A673 (cell line): Measurements from ENCODE around the gene MPPED2. TPM values are rescaled to one million over a fixed set of nuclear protein-coding genes. Genes with fewer than 3 reads are reported as not detected.

ENCODE experiments used
- BruUV-seq: library from RNA; stranded (reverse); fragments of 400-500 nt; replicated peaks from 2 replicates; lab custom pipeline; 2021; lab: Mats Ljungman, UMichigan
- CTCF ChIA-PET: fragments of 300-600 bp; sonication (Branson Sonifier 250); formaldehyde crosslinking; loops from one replicate; lab custom pipeline; 2022; ENCODE audit warnings: antibody characterized with exemption; lab: Charles Lee
- POLR2A ChIA-PET: fragments of 300-600 bp; sonication (Branson Sonifier 250); formaldehyde crosslinking; loops from one replicate; lab custom pipeline; 2022; ENCODE audit warnings: antibody characterized with exemption; ENCODE audit not compliant: low non-redundant PET; lab: Charles Lee
- DNase-seq: peaks from one replicate; pipeline ENCODE4 v3.0.0-alpha.2; 2015; ENCODE audit warnings: low spot score
- H3K27ac ChIP-seq: fragments of 200-600 bp; sonication (generic); 2 replicates; pipeline ENCODE4 v1.5.1; 2016; ENCODE audit warnings: mixed run types, low read depth, mild to moderate bottlenecking, mixed read lengths, antibody characterized with exemption, low read length; ENCODE audit not compliant: poor library complexity, severe bottlenecking
- H3K27me3 ChIP-seq: fragments of 200-600 bp; sonication (generic); replicated peaks from 2 replicates; pipeline ENCODE4 v1.6.1; 2017; ENCODE audit warnings: mixed run types, low read depth, mild to moderate bottlenecking, mixed read lengths, antibody characterized with exemption, low read length; ENCODE audit not compliant: insufficient read depth, poor library complexity
- H3K36me3 ChIP-seq: fragments of 200-600 bp; sonication (generic); 2 replicates; pipeline ENCODE4 v1.6.1; 2016; ENCODE audit warnings: mixed run types, mild to moderate bottlenecking, mixed read lengths, antibody characterized with exemption, low read length; ENCODE audit not compliant: insufficient read depth, poor library complexity, severe bottlenecking
- H3K4me1 ChIP-seq: fragments of 200-600 bp; sonication (generic); 2 replicates; pipeline ENCODE4 v1.6.1; 2017; ENCODE audit warnings: mixed run types, mild to moderate bottlenecking, mixed read lengths, antibody characterized with exemption, low read length; ENCODE audit not compliant: insufficient read depth, poor library complexity, severe bottlenecking
- H3K4me3 ChIP-seq: fragments of 200-600 bp; sonication (generic); 2 replicates; pipeline ENCODE4 v1.5.1; 2016; ENCODE audit warnings: low read depth, mixed run types, mild to moderate bottlenecking, mixed read lengths, low read length; ENCODE audit not compliant: poor library complexity, severe bottlenecking
- H3K9me3 ChIP-seq: fragments of 200-600 bp; sonication (generic); 2 replicates; pipeline ENCODE4 v1.6.1; 2016; ENCODE audit warnings: mixed run types, low read depth, mild to moderate bottlenecking, mixed read lengths, antibody characterized with exemption, low read length; ENCODE audit not compliant: poor library complexity, severe bottlenecking
- CTCF ChIP-seq: fragments of 300-800, 200-600 bp; sonication (generic); conservative IDR thresholded peaks from 2 replicates; pipeline ENCODE4 v1.5.1; 2017; ENCODE audit warnings: low read depth, mild to moderate bottlenecking, antibody characterized with exemption, low read length, moderate library complexity, mixed read lengths
- EZH2 ChIP-seq: fragments of 200-600 bp; sonication (generic); IDR thresholded peaks from 2 replicates; pipeline ENCODE4 v1.6.1; 2017; ENCODE audit warnings: borderline replicate concordance, low read depth, mild to moderate bottlenecking, mixed read lengths, antibody characterized with exemption, low read length; ENCODE audit not compliant: poor library complexity, severe bottlenecking
- intact Hi-C: fragments of 100-400 bp; cut with micrococcal nuclease; formaldehyde crosslinking; loops from one replicate; pipeline ENCODE4 v1.10.0; 2022; ENCODE audit not compliant: unreplicated experiment
- total RNA-seq: library from RNA; stranded (reverse); gene quantifications from 2 replicates; pipeline ENCODE4 v1.2.3, GENCODE V29; 2021

Gene MPPED2
- total RNA-seq, 1 experiment from 2014 or later, result 2.0 TPM

DNA sequence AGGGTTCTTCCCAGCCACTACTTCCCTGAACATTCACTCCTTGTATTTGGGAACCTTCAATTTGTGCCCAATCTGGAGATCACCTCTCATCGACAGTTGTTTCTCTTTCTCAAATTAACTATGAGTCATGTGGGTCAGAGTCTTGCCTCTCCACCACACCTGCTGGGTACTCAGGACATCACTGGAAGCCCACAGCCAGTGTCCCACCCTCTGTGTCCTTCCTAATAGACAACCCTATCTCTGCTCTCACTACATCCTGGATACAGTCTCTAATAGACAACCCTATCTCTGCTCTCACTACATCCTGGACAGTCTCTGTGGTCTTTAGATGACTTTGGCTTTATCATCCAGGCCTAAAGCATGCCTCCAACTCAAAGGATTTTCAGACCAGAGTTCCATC, 193.1 kb downstream of the MPPED2 start:
- no peak for DNase-seq
- intact Hi-C loops, result no loop called here
- no peaks in the 10 kb centered on the region for H3K9me3 ChIP-seq
- no peak overlapping the region for H3K4me3 ChIP-seq
- H3K36me3 ChIP-seq, result no peaks in the 10 kb centered on the region
- CTCF ChIA-PET, result no interaction called here
- no peaks in the 10 kb centered on the region for H3K27me3 ChIP-seq
- BruUV-seq, result no TSS peak
- no peaks in the 10 kb centered on the region for H3K4me1 ChIP-seq
- POLR2A ChIA-PET, result no interaction called here
- TF ChIP-seq EZH2 (no peak), CTCF (no peak)
- no peak overlapping the region for H3K27ac ChIP-seq

GRCh38 chr11:30392221-30392784, 193.8 kb downstream of the MPPED2 start:
- DNase-seq, result peak; percentile 48
- no TSS peak for BruUV-seq
- Histone ChIP-seq H3K27me3 (no peaks in the 10 kb centered on the region), H3K4me3 (no peak overlapping the region), H3K36me3 (no peaks in the 10 kb centered on the region), H3K4me1 (no peaks in the 10 kb centered on the region), H3K27ac (no peak overlapping the region), H3K9me3 (no peaks in the 10 kb centered on the region)
- POLR2A ChIA-PET, result no interaction called here
- CTCF ChIA-PET, result no interaction called here
- intact Hi-C loops, result no loop called here
- TF ChIP-seq CTCF, result no peak
- no peak for TF ChIP-seq EZH2

DNA sequence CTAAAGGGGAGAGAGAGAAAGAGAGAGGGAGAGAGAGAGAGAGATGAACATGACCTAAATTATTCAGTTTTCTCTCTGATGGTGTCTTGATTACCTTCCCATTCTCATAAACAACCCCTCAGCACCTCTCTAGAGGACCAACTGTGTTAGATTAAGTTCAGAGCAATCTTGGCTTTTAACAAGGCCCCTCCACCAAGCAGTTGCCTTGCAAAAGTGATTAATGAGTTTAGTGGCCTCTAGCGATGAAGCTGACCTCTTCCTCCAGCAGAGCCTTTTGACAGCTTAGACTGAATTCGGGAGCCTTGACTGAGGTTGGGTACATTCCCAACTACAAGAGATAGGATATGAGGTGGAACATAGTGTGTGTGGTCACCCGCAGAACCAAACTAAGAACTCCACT, 197.2 kb downstream of the MPPED2 start:
- BruUV-seq, result no TSS peak
- DNase-seq, result no peak
- Histone ChIP-seq H3K36me3 (no peaks in the 10 kb centered on the region), H3K9me3 (no peaks in the 10 kb centered on the region), H3K27me3 (no peaks in the 10 kb centered on the region), H3K4me1 (no peaks in the 10 kb centered on the region), H3K4me3 (no peak overlapping the region), H3K27ac (no peak overlapping the region)
- TF ChIP-seq EZH2, result no peak
- no peak for TF ChIP-seq CTCF
- intact Hi-C loops, result no loop called here
- ChIA-PET POLR2A (interaction anchor here (0.7 kb wide), 1 partner anchor 41 kb away, joined by 3 read pairs; no protein-coding TSS in a partner anchor), CTCF (interaction anchor here (0.6 kb wide), 1 partner anchor 61 kb away, joined by 3 read pairs; no protein-coding TSS in a partner anchor)
